ENCODE measurements around the gene ZNF8. TPM values are rescaled to one million over a fixed set of nuclear protein-coding genes. Genes with fewer than 3 reads are reported as not detected.

ZNF8 gene
- total RNA-seq, 1 donor from 2014 or later: 21.6 TPM

- Mint-ChIP-seq H3K27ac (no peak overlapping the region), H3K4me1 (no peaks in the 10 kb centered on the region), H3K9me3 (peaks cover 31% of the 10 kb centered on the region), H3K36me3 (peaks cover 65% of the 10 kb centered on the region), H3K27me3 (ENCODE audit: low read depth) (no peaks in the 10 kb centered on the region), H3K4me3 (no peak overlapping the region)
- no peak for DNase-seq (ENCODE audit: low spot score in 2 of 2, unreplicated experiment in 2 of 2)
- TF ChIP-seq CTCF (IDR thresholded peaks at IDR 0.05; ENCODE audit: unreplicated experiment): no peak
Observed at GRCh38 chr19:58268344-58268743, 10.4 kb upstream of the ZNF8 start.

- no peak for TF ChIP-seq CTCF (IDR thresholded peaks at IDR 0.05; ENCODE audit: unreplicated experiment)
- no peak for DNase-seq (ENCODE audit: low spot score in 2 of 2, unreplicated experiment in 2 of 2)
- Mint-ChIP-seq H3K27me3 (ENCODE audit: low read depth) (no peaks in the 10 kb centered on the region), H3K4me1 (peaks cover 14% of the 10 kb centered on the region), H3K27ac (no peak overlapping the region), H3K4me3 (no peak overlapping the region), H3K36me3 (peaks cover 65% of the 10 kb centered on the region), H3K9me3 (peaks cover 37% of the 10 kb centered on the region)
Observed at GRCh38 chr19:58274771-58275201, 4.0 kb upstream of the ZNF8 start.

DNA sequence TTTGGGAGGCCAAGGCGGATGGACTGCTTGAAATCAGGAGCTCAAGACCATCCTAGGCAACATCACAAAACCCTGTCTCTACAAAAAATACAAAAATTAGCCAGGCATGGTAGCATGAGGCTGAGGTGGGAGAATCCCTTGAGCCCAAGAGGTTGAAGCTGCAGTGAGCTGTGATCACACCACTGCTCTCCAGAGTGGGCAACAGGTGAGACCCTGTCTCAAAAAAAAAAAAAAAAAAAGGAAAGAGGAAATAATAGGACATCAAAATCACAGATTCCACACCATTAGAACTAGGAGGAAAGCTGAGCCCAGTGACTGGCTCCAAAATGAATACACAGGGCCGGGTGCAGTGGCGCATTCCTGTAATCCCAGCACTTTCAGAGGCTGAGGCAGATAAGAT is 3.2 kb upstream of the ZNF8 start:
- Mint-ChIP-seq H3K9me3 (peaks cover 31% of the 10 kb centered on the region), H3K4me3 (no peak overlapping the region), H3K36me3 (peaks cover 63% of the 10 kb centered on the region), H3K4me1 (peaks cover 22% of the 10 kb centered on the region), H3K27ac (no peak overlapping the region), H3K27me3 (ENCODE audit: low read depth) (no peaks in the 10 kb centered on the region)
- DNase-seq (ENCODE audit: low spot score in 2 of 2, unreplicated experiment in 2 of 2): no peak
- no peak for TF ChIP-seq CTCF (IDR thresholded peaks at IDR 0.05; ENCODE audit: unreplicated experiment)

DNA sequence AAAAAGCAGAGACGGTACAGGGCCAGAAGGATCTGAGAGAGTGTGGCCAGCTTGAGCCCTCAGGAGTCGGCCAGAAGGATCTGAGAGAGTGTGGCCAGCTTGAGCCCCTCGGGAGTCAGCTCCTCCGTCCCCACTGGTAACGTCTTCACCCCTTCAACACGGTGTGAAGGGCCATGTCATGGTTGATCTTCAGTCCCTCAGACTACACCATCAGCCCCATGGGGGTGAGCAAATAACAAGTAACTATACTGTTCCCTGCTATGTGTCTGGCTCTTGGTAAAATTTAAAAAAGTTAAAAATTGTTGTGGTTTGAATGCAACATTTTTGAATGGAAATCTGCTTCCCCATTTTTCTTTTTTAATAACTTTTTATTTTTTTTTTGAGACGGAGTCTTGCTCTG is 1.6 kb upstream of the ZNF8 start:
- H3K27me3 Mint-ChIP-seq (ENCODE audit: low read depth): no peaks in the 10 kb centered on the region
- H3K4me1 Mint-ChIP-seq: peaks cover 35% of the 10 kb centered on the region
- H3K9me3 Mint-ChIP-seq: peaks cover 19% of the 10 kb centered on the region
- peak overlapping the region; percentile 44 for H3K4me3 Mint-ChIP-seq
- DNase-seq (ENCODE audit: low spot score in 2 of 2, unreplicated experiment in 2 of 2): no peak
- no peak for TF ChIP-seq CTCF (IDR thresholded peaks at IDR 0.05; ENCODE audit: unreplicated experiment)
- peaks cover 54% of the 10 kb centered on the region for H3K36me3 Mint-ChIP-seq
- no peak overlapping the region for H3K27ac Mint-ChIP-seq

DNA sequence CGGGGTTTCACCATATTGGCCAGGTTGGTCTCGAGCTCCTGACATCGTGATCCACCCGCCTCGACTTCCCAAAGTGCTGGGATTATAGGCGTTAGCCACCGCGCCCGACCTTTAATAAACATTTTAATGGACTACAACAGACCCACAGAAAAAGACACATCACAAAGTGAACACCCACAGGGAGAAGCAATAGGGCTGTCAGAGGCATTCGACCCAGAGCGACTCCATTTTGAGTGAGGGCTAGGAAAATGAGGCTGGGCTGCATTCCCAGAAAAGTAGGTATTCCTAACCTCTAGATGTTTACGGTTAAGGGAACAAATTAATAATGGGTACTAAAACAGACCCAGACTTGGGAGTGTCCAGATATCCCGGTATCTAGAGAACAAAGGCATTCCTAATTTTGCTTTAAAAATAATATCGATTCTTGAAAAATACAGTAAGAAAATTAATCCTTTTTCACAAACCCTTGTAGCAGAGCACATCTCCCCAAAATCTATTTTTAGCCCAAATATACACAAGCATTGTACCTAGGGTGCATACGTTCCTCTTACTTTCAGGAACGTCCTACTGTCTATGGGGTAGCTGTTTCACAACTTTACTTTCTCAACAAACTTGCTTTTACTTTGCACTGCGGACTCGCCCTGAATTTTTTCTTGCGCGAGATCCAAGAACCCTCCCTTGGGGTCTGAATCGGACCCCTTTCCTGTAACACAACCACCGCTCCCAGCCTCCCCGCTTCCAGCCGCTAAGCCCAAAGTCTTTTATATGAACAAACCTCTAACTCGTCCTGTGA is 811 bp upstream of the ZNF8 start:
- Mint-ChIP-seq H3K27me3 (ENCODE audit: low read depth) (no peaks in the 10 kb centered on the region), H3K4me1 (peaks cover 37% of the 10 kb centered on the region), H3K4me3 (peak overlapping the region; percentile 96), H3K36me3 (peaks cover 46% of the 10 kb centered on the region), H3K9me3 (peaks cover 19% of the 10 kb centered on the region), H3K27ac (peak overlapping the region; percentile 99)
- DNase-seq (ENCODE audit: low spot score in 2 of 2, unreplicated experiment in 2 of 2): no peak
- no peak for TF ChIP-seq CTCF (IDR thresholded peaks at IDR 0.05; ENCODE audit: unreplicated experiment)
